Measurements from ENCODE around the gene TBC1D7. TPM values are rescaled to one million over a fixed set of nuclear protein-coding genes. Genes with fewer than 3 reads are reported as not detected.

The TBC1D7 gene
- total RNA-seq, 1 experiment from 2014 or later = 32.1 TPM

- BruUV-seq (replicated peaks) = no TSS peak
- Histone ChIP-seq H3K4me3 (ENCODE audit: low read depth, low read length, poor library complexity, severe bottlenecking) (no peak overlapping the region), H3K27ac (ENCODE audit: low read depth, low read length, poor library complexity, severe bottlenecking) (no peak overlapping the region), H3K4me1 (ENCODE audit: insufficient read depth, low read length, poor library complexity, severe bottlenecking) (no peaks in the 10 kb centered on the region), H3K36me3 (ENCODE audit: insufficient read depth, low read length, poor library complexity, severe bottlenecking) (no peaks in the 10 kb centered on the region), H3K9me3 (ENCODE audit: low read depth, low read length, poor library complexity, severe bottlenecking) (no peaks in the 10 kb centered on the region), H3K27me3 (replicated peaks; ENCODE audit: insufficient read depth, low read depth, low read length, poor library complexity) (no peaks in the 10 kb centered on the region)
- DNase-seq (ENCODE audit: low spot score) = no peak
- CTCF ChIA-PET = no interaction called here
- no peak for TF ChIP-seq EZH2 (IDR thresholded peaks at IDR 0.05; ENCODE audit: borderline replicate concordance, low read depth, low read length, poor library complexity, severe bottlenecking)
- TF ChIP-seq, protein P1, sequence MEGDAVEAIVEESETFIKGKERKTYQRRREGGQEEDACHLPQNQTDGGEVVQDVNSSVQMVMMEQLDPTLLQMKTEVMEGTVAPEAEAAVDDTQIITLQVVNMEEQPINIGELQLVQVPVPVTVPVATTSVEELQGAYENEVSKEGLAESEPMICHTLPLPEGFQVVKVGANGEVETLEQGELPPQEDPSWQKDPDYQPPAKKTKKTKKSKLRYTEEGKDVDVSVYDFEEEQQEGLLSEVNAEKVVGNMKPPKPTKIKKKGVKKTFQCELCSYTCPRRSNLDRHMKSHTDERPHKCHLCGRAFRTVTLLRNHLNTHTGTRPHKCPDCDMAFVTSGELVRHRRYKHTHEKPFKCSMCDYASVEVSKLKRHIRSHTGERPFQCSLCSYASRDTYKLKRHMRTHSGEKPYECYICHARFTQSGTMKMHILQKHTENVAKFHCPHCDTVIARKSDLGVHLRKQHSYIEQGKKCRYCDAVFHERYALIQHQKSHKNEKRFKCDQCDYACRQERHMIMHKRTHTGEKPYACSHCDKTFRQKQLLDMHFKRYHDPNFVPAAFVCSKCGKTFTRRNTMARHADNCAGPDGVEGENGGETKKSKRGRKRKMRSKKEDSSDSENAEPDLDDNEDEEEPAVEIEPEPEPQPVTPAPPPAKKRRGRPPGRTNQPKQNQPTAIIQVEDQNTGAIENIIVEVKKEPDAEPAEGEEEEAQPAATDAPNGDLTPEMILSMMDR (conservative IDR thresholded peaks at IDR 0.05; ENCODE audit: low read depth, low read length) = no peak
- POLR2A ChIA-PET (ENCODE audit: low non-redundant PET) = no interaction called here
- intact Hi-C loops (cut with micrococcal nuclease; ENCODE audit: unreplicated experiment) = no loop called here
Measured at GRCh38 chr6:13282393-13283069, 45.8 kb downstream of the TBC1D7 start.

DNA sequence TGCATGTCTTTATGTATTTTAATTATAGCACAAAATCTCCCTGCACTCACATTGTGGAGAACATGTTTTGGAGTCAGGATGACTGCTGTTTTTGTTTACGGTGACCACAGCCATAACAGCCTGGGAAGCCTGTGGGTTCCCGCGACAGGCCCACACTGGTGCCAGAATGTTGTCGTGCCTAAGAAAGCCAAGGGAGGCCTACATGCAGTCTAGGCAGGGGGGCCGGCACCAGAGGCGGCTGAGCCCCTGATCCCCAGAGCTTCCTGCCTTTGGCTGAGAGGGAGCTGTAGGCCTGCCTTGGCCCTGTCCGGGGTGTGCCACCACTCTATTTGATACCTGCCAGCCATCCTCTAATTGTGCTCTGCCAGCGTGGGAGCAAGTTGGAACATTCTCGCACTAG, 46.7 kb downstream of the TBC1D7 start:
- intact Hi-C loops (cut with micrococcal nuclease; ENCODE audit: unreplicated experiment) = no loop called here
- ChIA-PET POLR2A (ENCODE audit: low non-redundant PET) (no interaction called here), CTCF (no interaction called here)
- no peak for DNase-seq (ENCODE audit: low spot score)
- Histone ChIP-seq H3K27me3 (replicated peaks; ENCODE audit: insufficient read depth, low read depth, low read length, poor library complexity) (no peaks in the 10 kb centered on the region), H3K4me3 (ENCODE audit: low read depth, low read length, poor library complexity, severe bottlenecking) (no peak overlapping the region), H3K9me3 (ENCODE audit: low read depth, low read length, poor library complexity, severe bottlenecking) (no peaks in the 10 kb centered on the region), H3K27ac (ENCODE audit: low read depth, low read length, poor library complexity, severe bottlenecking) (no peak overlapping the region), H3K36me3 (ENCODE audit: insufficient read depth, low read length, poor library complexity, severe bottlenecking) (no peaks in the 10 kb centered on the region), H3K4me1 (ENCODE audit: insufficient read depth, low read length, poor library complexity, severe bottlenecking) (no peaks in the 10 kb centered on the region)
- no TSS peak for BruUV-seq (replicated peaks)
- TF ChIP-seq EZH2 (IDR thresholded peaks at IDR 0.05; ENCODE audit: borderline replicate concordance, low read depth, low read length, poor library complexity, severe bottlenecking) = no peak
- TF ChIP-seq, protein P1 (conservative IDR thresholded peaks at IDR 0.05; ENCODE audit: low read depth, low read length) = no peak

- POLR2A ChIA-PET (ENCODE audit: low non-redundant PET) = no interaction called here
- Histone ChIP-seq H3K27ac (ENCODE audit: low read depth, low read length, poor library complexity, severe bottlenecking) (no peak overlapping the region), H3K27me3 (replicated peaks; ENCODE audit: insufficient read depth, low read depth, low read length, poor library complexity) (no peaks in the 10 kb centered on the region), H3K4me3 (ENCODE audit: low read depth, low read length, poor library complexity, severe bottlenecking) (no peak overlapping the region), H3K9me3 (ENCODE audit: low read depth, low read length, poor library complexity, severe bottlenecking) (no peaks in the 10 kb centered on the region), H3K4me1 (ENCODE audit: insufficient read depth, low read length, poor library complexity, severe bottlenecking) (no peaks in the 10 kb centered on the region), H3K36me3 (ENCODE audit: insufficient read depth, low read length, poor library complexity, severe bottlenecking) (no peaks in the 10 kb centered on the region)
- CTCF ChIA-PET = no interaction called here
- BruUV-seq (replicated peaks) = no TSS peak
- intact Hi-C loops (cut with micrococcal nuclease; ENCODE audit: unreplicated experiment) = no loop called here
- no peak for TF ChIP-seq EZH2 (IDR thresholded peaks at IDR 0.05; ENCODE audit: borderline replicate concordance, low read depth, low read length, poor library complexity, severe bottlenecking)
- TF ChIP-seq, protein P1 (conservative IDR thresholded peaks at IDR 0.05; ENCODE audit: low read depth, low read length) = no peak
- no peak for DNase-seq (ENCODE audit: low spot score)
Measured at GRCh38 chr6:13280254-13280653, 48.1 kb downstream of the TBC1D7 start.

Data from A673 (cell line).